HG02759 (cell line): ENCODE data around the gene SNAPIN.

Experiments used
- ATAC-seq: cut with Tn5 transposase; IDR thresholded peaks from one replicate; pipeline ENCODE4 v1.9.1; 2021; ENCODE audit warnings: mild to moderate bottlenecking, moderate library complexity; ENCODE audit not compliant: unreplicated experiment

Gene SNAPIN

DNA sequence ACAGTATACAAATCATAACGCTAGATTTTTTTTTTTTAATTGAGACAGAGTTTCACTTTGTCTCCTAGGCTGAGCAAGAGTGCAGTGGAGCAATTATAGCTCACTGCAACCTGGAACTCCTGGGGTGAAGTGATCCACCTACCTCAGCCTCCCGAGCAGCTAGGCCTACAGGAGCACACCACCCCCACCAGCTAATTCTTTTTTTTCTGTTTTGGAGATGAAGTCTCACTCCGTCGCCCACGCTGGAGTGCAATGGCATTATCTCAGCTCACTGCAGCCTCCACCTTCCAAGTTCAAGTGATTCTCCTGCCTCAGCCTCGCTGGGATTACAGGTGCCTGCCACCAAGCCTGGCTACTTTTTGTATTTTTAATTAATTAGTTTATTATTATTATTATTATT, 41.3 kb downstream of the SNAPIN start:
- ATAC-seq = no peak

GRCh38 chr1:153705484-153705883, 47.0 kb downstream of the SNAPIN start:
- ATAC-seq = no peak

DNA sequence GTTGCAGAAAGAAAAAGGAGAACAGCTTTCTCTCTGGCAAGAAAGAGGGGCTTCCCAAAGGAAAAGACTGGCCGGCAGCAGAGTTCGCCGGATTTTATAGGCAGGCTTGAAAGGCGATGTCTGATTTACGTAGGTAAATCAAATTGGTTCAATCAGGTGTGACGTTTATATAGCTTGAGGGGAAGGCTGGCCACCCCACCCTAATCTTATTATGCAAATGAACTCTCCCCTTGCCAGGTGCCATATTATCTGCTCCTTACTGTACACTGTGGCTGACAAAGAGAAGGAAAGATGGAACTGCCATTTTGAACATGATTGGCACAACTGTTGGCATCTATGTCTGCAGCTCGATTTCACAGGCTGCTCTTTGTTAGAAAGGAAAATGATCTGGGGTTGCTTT, 52.5 kb downstream of the SNAPIN start:
- no peak for ATAC-seq
